Peyer's patch (tissue), 4 donors: ENCODE data around the gene NID1.

Experiments used
- CTCF ChIP-seq, 6 experiments: fragments of 450-650 bp in 4 of 6; fragments of 200-600 bp in 2 of 6; sonication (generic) in 1 of 6; IDR thresholded peaks; one replicate each; pipeline ENCODE4 v1.5.1; 2017 to 2019; ENCODE audit warnings: antibody characterized with exemption in 6 of 6, mild to moderate bottlenecking in 3 of 6, moderate library complexity in 1 of 6
- POLR2A ChIP-seq, 2 donors: fragments of 450-650 bp; IDR thresholded peaks; one replicate each; pipeline ENCODE4 v1.5.1; 2017; ENCODE audit warnings: antibody characterized with exemption in 2 of 2, mild to moderate bottlenecking in 2 of 2, moderate library complexity in 2 of 2

GRCh38 chr1:235945775-235946570 is 118.9 kb downstream of the NID1 start:
- no peak for TF ChIP-seq CTCF (IDR thresholded peaks at IDR 0.05)
- no peak for TF ChIP-seq POLR2A (IDR thresholded peaks at IDR 0.05)
